PC-9 (cell line): Measurements from ENCODE around the gene PTPRD.

ENCODE experiments used
- CTCF ChIP-seq: fragments of 200-600 bp; sonication (generic); conservative IDR thresholded peaks from 2 replicates; pipeline ENCODE4 v1.6.1; 2017; ENCODE audit warnings: mixed run types, antibody characterized with exemption, mild to moderate bottlenecking, moderate library complexity
- EZH2 ChIP-seq: fragments of 200-600 bp; sonication (generic); IDR thresholded peaks from 2 replicates; pipeline ENCODE4 v1.8.0; 2017; ENCODE audit warnings: antibody characterized with exemption, low read depth

GRCh38 chr9:9469271-9469670, 1143.5 kb downstream of the PTPRD start:
- TF ChIP-seq EZH2 (no peak), CTCF (no peak)
